GM23248 (cell line): Measurements from ENCODE around the gene MEI1. TPM values are rescaled to one million over a fixed set of nuclear protein-coding genes. Genes with fewer than 3 reads are reported as not detected.

Experiments used
- DNase-seq: peaks from one replicate; pipeline ENCODE4 v3.0.0-alpha.2; 2015
- H2AFZ ChIP-seq: fragments of 200-600 bp; sonication (generic); 2 replicates; pipeline ENCODE4 v1.6.1; 2016; ENCODE audit warnings: antibody characterized with exemption
- H3F3A ChIP-seq: fragments of 200-600 bp; sonication (generic); 2 replicates; pipeline ENCODE4 v1.6.1; 2016; ENCODE audit warnings: mild to moderate bottlenecking, antibody characterized with exemption, mixed run types; ENCODE audit not compliant: insufficient read depth
- H3K27ac ChIP-seq: fragments of 200-600 bp; sonication (generic); 2 replicates; pipeline ENCODE4 v1.5.1; 2016; ENCODE audit warnings: mild to moderate bottlenecking
- H3K27me3 ChIP-seq: fragments of 200-600 bp; sonication (generic); replicated peaks from 2 replicates; pipeline ENCODE4 v1.6.1; 2016; ENCODE audit warnings: mild to moderate bottlenecking; ENCODE audit not compliant: insufficient read depth
- H3K36me3 ChIP-seq: fragments of 200-600 bp; sonication (generic); 2 replicates; pipeline ENCODE4 v1.6.1; 2016; ENCODE audit warnings: low read depth, mild to moderate bottlenecking
- H3K4me1 ChIP-seq: fragments of 200-600 bp; sonication (generic); 2 replicates; pipeline ENCODE4 v1.6.1; 2016; ENCODE audit warnings: mild to moderate bottlenecking; ENCODE audit not compliant: insufficient read depth
- H3K4me2 ChIP-seq: fragments of 200-600 bp; sonication (generic); one replicate; pipeline ENCODE4 v1.6.1; 2016; ENCODE audit warnings: mild to moderate bottlenecking; ENCODE audit not compliant: unreplicated experiment
- H3K4me3 ChIP-seq: fragments of 200-600 bp; sonication (generic); 2 replicates; pipeline ENCODE4 v1.5.1; 2016; ENCODE audit warnings: mild to moderate bottlenecking
- H3K79me2 ChIP-seq: fragments of 200-600 bp; sonication (generic); 2 replicates; pipeline ENCODE4 v1.6.1; 2016; ENCODE audit warnings: mild to moderate bottlenecking; ENCODE audit not compliant: insufficient read depth
- H3K9ac ChIP-seq: fragments of 200-600 bp; sonication (generic); 2 replicates; pipeline ENCODE4 v1.6.1; 2016; ENCODE audit warnings: mild to moderate bottlenecking
- H3K9me2 ChIP-seq: fragments of 200-600 bp; sonication (generic); 2 replicates; pipeline ENCODE4 v1.6.1; 2016; ENCODE audit warnings: mixed run types, mild to moderate bottlenecking, moderate library complexity; ENCODE audit not compliant: insufficient read depth
- H3K9me3 ChIP-seq: fragments of 200-600 bp; sonication (generic); one replicate; pipeline ENCODE4 v1.6.1; 2017; ENCODE audit warnings: low read depth
- H4K20me1 ChIP-seq: fragments of 200-600 bp; sonication (generic); 2 replicates; pipeline ENCODE4 v1.6.0; 2016; ENCODE audit not compliant: insufficient read depth
- EZH2 ChIP-seq: fragments of 200-600 bp; sonication (generic); IDR thresholded peaks from 2 replicates; pipeline ENCODE4 v1.6.1; 2018; ENCODE audit warnings: antibody characterized with exemption, mild to moderate bottlenecking; ENCODE audit not compliant: insufficient read depth, poor library complexity, severe bottlenecking
- EZH2phosphoT487 ChIP-seq: fragments of 200-600 bp; sonication (generic); IDR thresholded peaks from 2 replicates; pipeline ENCODE4 v1.6.1; 2018; ENCODE audit warnings: antibody characterized with exemption, moderate library complexity, mild to moderate bottlenecking, low read depth; ENCODE audit not compliant: insufficient read depth
- WGBS, 2 experiments: methylation state at CpG; one replicate each; pipeline ENCODE4 v1.1.6; 2015 to 2017; ENCODE audit warnings: low lambda C conversion rate in 2 of 2, low coverage in 1 of 2; ENCODE audit errors: missing lambda C conversion rate in 2 of 2; 5-methylcytosine and 5-hydroxymethylcytosine counted together
- in situ Hi-C: fragments of 300-500 bp; cut with MboI; formaldehyde crosslinking; loops from 2 replicates; pipeline ENCODE4 v1.15.0; 2020
- polyA plus RNA-seq: library from polyadenylated mRNA; unstranded; fragments of >200 nt; fragmentation: Nextera tagmentation; extraction: Ambion mirVana; gene quantifications from 2 replicates; pipeline ENCODE4 v1.2.1, GENCODE V29; 2016
- total RNA-seq: library from RNA; depleted of rRNA; stranded (reverse); fragments of >200 nt; shearing (Covaris generic); gene quantifications from 2 replicates; pipeline ENCODE4 v1.2.3, GENCODE V29; 2014

Gene MEI1
- total and polyA plus RNA-seq, 2 experiments from 2014 or later = 2.2 to 5.9 TPM

DNA sequence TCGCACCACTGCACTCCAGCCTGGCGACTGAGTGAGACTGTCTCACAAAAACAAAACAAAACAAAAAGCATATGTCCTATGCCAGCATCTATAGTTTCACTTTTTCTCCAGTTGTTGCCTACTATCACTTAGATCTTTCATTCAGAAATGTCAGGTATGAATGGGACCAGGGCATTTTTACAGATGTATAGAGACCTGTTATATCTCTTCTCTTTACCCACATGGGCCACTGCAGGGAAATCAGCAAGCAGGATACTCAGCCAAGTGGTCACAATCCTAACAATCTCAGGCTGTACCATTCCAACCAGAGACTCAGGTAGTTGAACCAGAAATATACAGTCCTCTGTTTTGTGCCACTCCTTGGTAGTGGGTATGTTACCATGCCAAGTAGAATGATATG is 117.6 kb downstream of the MEI1 start:
- in situ Hi-C loops = no loop called here
- no peak overlapping the region for H3K9ac ChIP-seq

DNA sequence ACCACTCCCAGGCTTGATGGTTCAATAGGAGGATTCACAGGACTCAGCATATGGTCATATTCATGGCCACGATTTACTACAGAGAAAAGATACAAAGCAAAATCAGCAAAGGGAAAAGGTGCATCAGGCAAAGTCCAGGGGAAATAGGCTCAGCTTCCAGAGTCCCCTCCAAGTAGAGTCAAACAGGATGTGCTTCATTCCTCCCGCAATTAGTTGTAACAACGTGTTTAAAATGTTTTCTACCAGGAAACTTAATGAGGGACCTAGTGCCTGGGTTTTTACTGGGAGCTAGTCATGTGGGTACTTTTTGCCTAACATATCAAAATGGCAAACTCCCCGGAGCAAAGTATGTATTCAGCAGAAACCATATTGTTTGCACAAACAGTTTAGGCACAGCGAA is 118.7 kb downstream of the MEI1 start:
- Histone ChIP-seq H3K27ac (no peak overlapping the region), H3K79me2 (no peaks in the 10 kb centered on the region), H3K9me2 (no peaks in the 10 kb centered on the region), H3K27me3 (no peaks in the 10 kb centered on the region), H2AFZ (no peak overlapping the region), H3K4me1 (no peaks in the 10 kb centered on the region), H3F3A (no peaks in the 10 kb centered on the region), H4K20me1 (no peaks in the 10 kb centered on the region), H3K4me2 (no peak overlapping the region), H3K9ac (no peak overlapping the region), H3K9me3 (no peaks in the 10 kb centered on the region), H3K4me3 (no peak overlapping the region), H3K36me3 (no peaks in the 10 kb centered on the region)
- no peak for DNase-seq
- in situ Hi-C loops = no loop called here
- WGBS, 2 experiments = 93 to 94% methylated on average over 5 of the region's 5 CpGs
- TF ChIP-seq EZH2 = no peak
- TF ChIP-seq EZH2phosphoT487 = no peak

More for the DNA sequence above, 117.6 kb downstream of the MEI1 start:
- WGBS, 2 experiments = 96 to 100% methylated on average over 2 of the region's 2 CpGs
- H3K36me3 ChIP-seq = no peaks in the 10 kb centered on the region
- H3K4me2 ChIP-seq = no peak overlapping the region
- H4K20me1 ChIP-seq = no peaks in the 10 kb centered on the region
- H3K4me1 ChIP-seq = no peaks in the 10 kb centered on the region
- H3K4me3 ChIP-seq = no peak overlapping the region
- H3K79me2 ChIP-seq = no peaks in the 10 kb centered on the region
- no peaks in the 10 kb centered on the region for H3F3A ChIP-seq
- no peak overlapping the region for H3K27ac ChIP-seq
- DNase-seq = no peak
- H2AFZ ChIP-seq = no peak overlapping the region
- TF ChIP-seq EZH2 (no peak), EZH2phosphoT487 (no peak)
- H3K9me2 ChIP-seq = no peaks in the 10 kb centered on the region
- H3K27me3 ChIP-seq = no peaks in the 10 kb centered on the region
- no peaks in the 10 kb centered on the region for H3K9me3 ChIP-seq

DNA sequence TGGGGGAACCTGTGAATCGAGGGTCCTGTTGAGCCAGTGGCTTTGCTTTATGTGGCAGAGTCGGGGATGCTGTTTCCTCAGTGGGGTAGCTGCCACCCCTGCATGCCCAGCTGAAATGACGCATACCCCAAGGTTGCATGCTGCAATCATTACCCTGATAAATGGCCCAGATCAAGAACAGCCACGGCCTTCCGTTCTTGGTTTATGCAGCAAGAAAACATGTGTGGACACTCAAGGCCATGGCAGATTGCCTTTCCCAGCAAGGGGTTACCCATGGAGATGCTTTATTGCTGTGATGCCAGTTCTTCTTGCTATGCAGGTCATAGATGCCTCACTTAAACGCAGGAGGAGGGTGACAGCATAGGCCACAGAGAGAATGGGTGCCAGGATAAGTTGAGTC is 119.3 kb downstream of the MEI1 start:
- in situ Hi-C loops = no loop called here
- Histone ChIP-seq H3K9ac (no peak overlapping the region), H2AFZ (no peak overlapping the region), H3F3A (no peaks in the 10 kb centered on the region), H3K9me3 (no peaks in the 10 kb centered on the region), H3K4me1 (no peaks in the 10 kb centered on the region), H3K36me3 (no peaks in the 10 kb centered on the region), H3K4me2 (no peak overlapping the region), H3K4me3 (no peak overlapping the region), H3K79me2 (no peaks in the 10 kb centered on the region), H4K20me1 (no peaks in the 10 kb centered on the region), H3K9me2 (no peaks in the 10 kb centered on the region), H3K27me3 (no peaks in the 10 kb centered on the region), H3K27ac (no peak overlapping the region)
- DNase-seq = no peak
- TF ChIP-seq EZH2phosphoT487 = no peak
- TF ChIP-seq EZH2 = no peak
- 94 to 99% methylated on average over 6 of the region's 6 CpGs for WGBS, 2 experiments

DNA sequence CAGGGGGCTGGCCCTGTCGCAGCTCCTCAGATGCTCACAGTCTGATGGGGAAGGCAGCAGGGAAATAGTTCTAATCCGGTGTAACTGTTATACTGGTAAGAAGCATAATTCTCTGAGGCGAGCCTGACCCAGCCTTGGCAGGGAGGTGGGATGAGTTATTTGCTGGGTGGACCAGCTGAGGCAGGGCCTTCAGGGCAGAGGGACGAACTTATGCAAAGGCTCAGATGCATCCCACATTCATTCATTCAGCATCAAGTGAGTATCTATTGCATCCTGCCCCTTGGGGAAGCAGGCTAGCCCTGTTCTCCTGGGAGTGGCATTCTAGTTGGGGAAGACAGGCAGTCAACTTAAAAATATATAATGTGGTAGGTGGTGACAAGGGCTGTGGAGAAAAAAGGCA is 120.0 kb downstream of the MEI1 start:
- Histone ChIP-seq H3K4me1 (no peaks in the 10 kb centered on the region), H3K36me3 (no peaks in the 10 kb centered on the region), H3F3A (no peaks in the 10 kb centered on the region), H3K27me3 (no peaks in the 10 kb centered on the region), H3K4me3 (no peak overlapping the region), H3K27ac (no peak overlapping the region), H3K9me3 (no peaks in the 10 kb centered on the region), H3K9ac (no peak overlapping the region), H4K20me1 (no peaks in the 10 kb centered on the region), H3K9me2 (no peaks in the 10 kb centered on the region), H3K4me2 (no peak overlapping the region), H3K79me2 (no peaks in the 10 kb centered on the region), H2AFZ (no peak overlapping the region)
- WGBS, 2 experiments = 96 to 99% methylated on average over 4 of the region's 4 CpGs
- TF ChIP-seq EZH2 (no peak), EZH2phosphoT487 (no peak)
- in situ Hi-C loops = no loop called here
- no peak for DNase-seq

DNA sequence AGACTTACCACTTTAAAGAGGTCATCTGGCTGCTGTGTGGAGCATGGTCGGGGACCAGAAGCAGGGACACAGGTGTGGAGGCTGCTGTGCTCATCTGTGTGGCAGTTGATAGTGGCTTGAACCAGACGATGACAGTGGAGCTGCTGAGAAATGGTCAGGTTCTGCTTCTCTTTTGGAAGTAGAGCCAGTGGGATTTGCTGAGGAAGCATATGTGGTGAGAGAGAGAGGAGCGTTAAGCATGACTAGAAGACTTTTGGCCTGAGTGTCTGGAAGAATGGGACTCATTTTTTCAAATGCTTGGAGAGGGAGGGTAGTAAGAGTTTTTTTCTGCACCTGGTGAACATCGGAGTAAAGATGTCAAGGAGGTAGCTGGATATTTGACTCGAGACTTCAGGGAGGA is 121.1 kb downstream of the MEI1 start:
- no peaks in the 10 kb centered on the region for H3K36me3 ChIP-seq
- no peak overlapping the region for H3K27ac ChIP-seq
- in situ Hi-C loops = no loop called here
- H3K4me3 ChIP-seq = no peak overlapping the region
- H3K27me3 ChIP-seq = no peaks in the 10 kb centered on the region
- no peaks in the 10 kb centered on the region for H3K79me2 ChIP-seq
- no peak overlapping the region for H3K9ac ChIP-seq
- H3K4me2 ChIP-seq = no peak overlapping the region
- WGBS, 2 experiments = 84 to 88% methylated on average over 5 of the region's 5 CpGs
- no peak for DNase-seq
- H3K9me2 ChIP-seq = no peaks in the 10 kb centered on the region
- H3K4me1 ChIP-seq = peaks cover 5% of the 10 kb centered on the region
- H3F3A ChIP-seq = no peaks in the 10 kb centered on the region
- no peaks in the 10 kb centered on the region for H3K9me3 ChIP-seq
- no peak for TF ChIP-seq EZH2phosphoT487
- TF ChIP-seq EZH2 = no peak
- no peak overlapping the region for H2AFZ ChIP-seq
- H4K20me1 ChIP-seq = no peaks in the 10 kb centered on the region
